HepG2 (cell line): Measurements from ENCODE around the gene CCDC157.

ENCODE experiments used
- BCL6 ChIP-seq: IDR thresholded peaks from 2 replicates; pipeline ENCODE4 v1.6.1; 2016; ENCODE audit warnings: missing genetic modification reagents, missing compliant biosample characterization
- CTCF ChIP-seq: sonication (generic); formaldehyde crosslinking; IDR thresholded peaks from 2 replicates; pipeline ENCODE4 v1.5.0; 2020; ENCODE audit warnings: mild to moderate bottlenecking, missing genetic modification reagents, moderate library complexity
- EHMT2 ChIP-seq: fragments of 200-600 bp; sonication (generic); IDR thresholded peaks from 2 replicates; pipeline ENCODE4 v1.7.0; 2017; ENCODE audit warnings: antibody characterized with exemption, low read depth, low read length, borderline replicate concordance
- KAT8 ChIP-seq: IDR thresholded peaks from 2 replicates; pipeline ENCODE4 v1.6.1; 2016; ENCODE audit warnings: missing genetic modification reagents, missing compliant biosample characterization
- MAFK ChIP-seq, 2 experiments: IDR thresholded peaks in 1 of 2; conservative IDR thresholded peaks in 1 of 2; 2 replicates each; pipeline ENCODE4 v1.6.1; 2011; ENCODE audit warnings: improper control_type of control experiment in 2 of 2, low read length in 2 of 2
- NFATC3 ChIP-seq: sonication (generic); formaldehyde crosslinking; IDR thresholded peaks from 2 replicates; pipeline ENCODE4 v1.5.1; 2020; ENCODE audit warnings: mild to moderate bottlenecking, missing genetic modification reagents
- ONECUT2 ChIP-seq: sonication (generic); formaldehyde crosslinking; IDR thresholded peaks from 2 replicates; pipeline ENCODE4 v1.4.0; 2020; ENCODE audit warnings: missing genetic modification reagents
- POLR2A ChIP-seq, 2 experiments: IDR thresholded peaks; 2 replicates each; pipeline ENCODE4 v1.6.1; 2011; ENCODE audit warnings: low read depth in 2 of 2, low read length in 2 of 2, mild to moderate bottlenecking in 1 of 2, moderate library complexity in 1 of 2; ENCODE audit not compliant: insufficient read depth in 1 of 2
- RFXAP ChIP-seq: sonication (generic); formaldehyde crosslinking; IDR thresholded peaks from 2 replicates; pipeline ENCODE4 v1.4.0; 2020; ENCODE audit warnings: missing genetic modification reagents, borderline replicate concordance
- SIN3A ChIP-seq: IDR thresholded peaks from 2 replicates; pipeline ENCODE4 v1.6.1; 2011; ENCODE audit warnings: low read depth, mild to moderate bottlenecking, control low read depth, low read length, borderline replicate concordance

DNA sequence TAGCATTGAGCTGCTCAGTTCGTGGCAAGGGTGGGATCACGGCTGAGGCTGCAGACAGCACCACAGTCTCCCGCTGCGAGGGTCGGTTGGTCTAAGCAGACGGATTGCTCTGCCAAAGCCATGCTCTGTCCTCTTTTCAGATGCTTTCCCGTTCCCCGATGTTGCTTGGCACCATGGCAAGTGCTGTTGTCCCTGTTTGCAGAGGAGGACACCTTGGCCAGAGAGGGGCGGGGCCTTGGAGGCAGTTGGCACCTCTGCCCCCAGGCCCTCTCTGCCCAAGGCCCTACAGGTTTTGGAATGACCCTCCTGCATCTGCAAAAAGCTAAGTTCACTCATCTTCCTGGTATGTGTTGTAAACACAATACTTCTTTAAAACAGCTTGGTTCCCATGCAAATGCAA, 11.6 kb downstream of the CCDC157 start:
- TF ChIP-seq MAFK (conservative IDR thresholded peaks at IDR 0.05 in 1 of 2, IDR thresholded peaks at IDR 0.05 in 1 of 2; ENCODE audit: low read length in 2 of 2), result no peak
- TF ChIP-seq ONECUT2, result no peak
- no peak for TF ChIP-seq CTCF (CRISPR knock-in tag)
- no peak for TF ChIP-seq NFATC3 (CRISPR knock-in tag)
- TF ChIP-seq KAT8 (CRISPR knock-in tag), result no peak
- TF ChIP-seq EHMT2, result no peak
- TF ChIP-seq RFXAP, result no peak
- TF ChIP-seq SIN3A, result no peak
- TF ChIP-seq POLR2A (IDR thresholded peaks at IDR 0.05; ENCODE audit: insufficient read depth in 1 of 2, low read depth in 2 of 2, low read length in 2 of 2), result no peak
- TF ChIP-seq BCL6, result no peak
